Fibroblast of gingiva (primary cell): ENCODE measurements around the gene APPBP2.
"Not testable (repeated sequence)": the region's sequence is repeated elsewhere in the genome, so short reads cannot be mapped to it uniquely, and the experiment has no call there.

Source experiments
- DNase-seq: peaks from one replicate; pipeline ENCODE4 v3.0.0-alpha.2; 2011; ENCODE audit warnings: low read depth

APPBP2 gene

GRCh38 chr17:60433021-60433997 is 92.7 kb downstream of the APPBP2 start:
- not testable (repeated sequence) for DNase-seq

- not testable (repeated sequence) for DNase-seq
These were observed 95.5 kb downstream of the APPBP2 start for GRCh38 chr17:60430561-60430960.

- DNase-seq: not testable (repeated sequence)
These were observed 97.6 kb downstream of the APPBP2 start for GRCh38 chr17:60428491-60428890.

GRCh38 chr17:60426596-60426995 is 99.4 kb downstream of the APPBP2 start:
- DNase-seq: no peak

- no peak for DNase-seq
These were observed 100.4 kb downstream of the APPBP2 start for GRCh38 chr17:60425626-60426025.

- no peak for DNase-seq
These were observed 102.2 kb downstream of the APPBP2 start for GRCh38 chr17:60423865-60424264.

- DNase-seq: no peak
These were observed 103.8 kb downstream of the APPBP2 start, which contains the start of gene CHCT1 for GRCh38 chr17:60422162-60422665. CHCT1 (plus strand) TSS chr17:60422489; CDS start chr17:60422593, 104 bp downstream.

- DNase-seq: peak; percentile 64
These were observed 104.5 kb downstream of the APPBP2 start for GRCh38 chr17:60421273-60422161.

GRCh38 chr17:60419875-60420274 is 106.2 kb downstream of the APPBP2 start:
- DNase-seq: not testable (repeated sequence)

GRCh38 chr17:60419003-60419402 is 107.0 kb downstream of the APPBP2 start:
- DNase-seq: not testable (repeated sequence)

- DNase-seq: no peak
These were observed 109.6 kb downstream of the APPBP2 start for GRCh38 chr17:60416368-60416925.

GRCh38 chr17:60415146-60415545 is 110.9 kb downstream of the APPBP2 start:
- no peak for DNase-seq

- DNase-seq: no peak
These were observed 113.3 kb downstream of the APPBP2 start for GRCh38 chr17:60412701-60413100.

- DNase-seq: no peak
These were observed 116.0 kb downstream of the APPBP2 start for GRCh38 chr17:60410001-60410400.

GRCh38 chr17:60406887-60407286 is 119.2 kb downstream of the APPBP2 start:
- no peak for DNase-seq

GRCh38 chr17:60403962-60404361 is 122.1 kb downstream of the APPBP2 start:
- no peak for DNase-seq

GRCh38 chr17:60403523-60403810 is 122.6 kb downstream of the APPBP2 start:
- no peak for DNase-seq

- DNase-seq: no peak
These were observed 124.2 kb downstream of the APPBP2 start for GRCh38 chr17:60401819-60402218.

- no peak for DNase-seq
These were observed 127.6 kb downstream of the APPBP2 start for GRCh38 chr17:60398227-60398959.

- DNase-seq: no peak
These were observed 129.6 kb downstream of the APPBP2 start for GRCh38 chr17:60396412-60396811.

GRCh38 chr17:60395508-60396065 is 130.5 kb downstream of the APPBP2 start:
- DNase-seq: no peak
